ENCODE results near the gene TMEM14A. TPM values are rescaled to one million over a fixed set of nuclear protein-coding genes. Genes with fewer than 3 reads are reported as not detected.

Gene TMEM14A
- total RNA-seq, 2 experiments from 2014 or later: 3.4 TPM

GRCh38 chr6:52664186-52664990 lies 6.5 kb upstream of the TMEM14A start:
- Mint-ChIP-seq H3K9me3 (no peaks in the 10 kb centered on the region), H3K27ac (no peak overlapping the region), H3K4me1 (ENCODE audit: low read depth) (no peaks in the 10 kb centered on the region), H3K27me3 (no peaks in the 10 kb centered on the region), H3K36me3 (ENCODE audit: low read depth) (no peaks in the 10 kb centered on the region), H3K4me3 (no peak overlapping the region)
- ChIA-PET CTCF (interaction anchor here (0.9 to 1.8 kb wide), 2 partner anchors 12 to 248 kb away, joined by 3 to 5 read pairs; no protein-coding TSS in a partner anchor), POLR2A (interaction anchor here (1.0 to 1.1 kb wide), 2 partner anchors 379 to 402 kb away, joined by 3 read pairs; partner anchors contain the start of gene MCM3)
- Histone ChIP-seq H3K4me1 (ENCODE audit: insufficient read depth, low read length) (peaks cover 11% of the 10 kb centered on the region), H3K36me3 (ENCODE audit: insufficient read depth, low read length) (no peaks in the 10 kb centered on the region), H3K27me3 (ENCODE audit: control insufficient read depth in 1 of 2, insufficient read depth in 2 of 2, low read length in 2 of 2) (peaks cover 4 to 6% of the 10 kb centered on the region in 2 experiments), H3K27ac (ENCODE audit: low read depth in 1 of 2, low read length in 2 of 2) (no peak overlapping the region), H3K4me3 (ENCODE audit: low read length) (peak overlapping the region; percentile 60), H3K9me3 (ENCODE audit: control insufficient read depth in 1 of 2, insufficient read depth in 1 of 2, low read length in 2 of 2) (no peaks in the 10 kb centered on the region)
- intact Hi-C loops (cut with DNase I, micrococcal nuclease): loop anchor here (5.0 to 10.0 kb wide), 6 partner anchors 87 to 1130 kb away; partner anchors contain the start of genes GCLC (in 1 of the 2), LRRC1 (in 1 of the 2), PAQR8 (in 1 of the 2) and TRAM2 (in 1 of the 2)
- DNase-seq (peak; percentile 11 to 70 (median 29)), ATAC-seq (ENCODE audit: poor library complexity) (peak; percentile 71)
- TF ChIP-seq, protein P1, sequence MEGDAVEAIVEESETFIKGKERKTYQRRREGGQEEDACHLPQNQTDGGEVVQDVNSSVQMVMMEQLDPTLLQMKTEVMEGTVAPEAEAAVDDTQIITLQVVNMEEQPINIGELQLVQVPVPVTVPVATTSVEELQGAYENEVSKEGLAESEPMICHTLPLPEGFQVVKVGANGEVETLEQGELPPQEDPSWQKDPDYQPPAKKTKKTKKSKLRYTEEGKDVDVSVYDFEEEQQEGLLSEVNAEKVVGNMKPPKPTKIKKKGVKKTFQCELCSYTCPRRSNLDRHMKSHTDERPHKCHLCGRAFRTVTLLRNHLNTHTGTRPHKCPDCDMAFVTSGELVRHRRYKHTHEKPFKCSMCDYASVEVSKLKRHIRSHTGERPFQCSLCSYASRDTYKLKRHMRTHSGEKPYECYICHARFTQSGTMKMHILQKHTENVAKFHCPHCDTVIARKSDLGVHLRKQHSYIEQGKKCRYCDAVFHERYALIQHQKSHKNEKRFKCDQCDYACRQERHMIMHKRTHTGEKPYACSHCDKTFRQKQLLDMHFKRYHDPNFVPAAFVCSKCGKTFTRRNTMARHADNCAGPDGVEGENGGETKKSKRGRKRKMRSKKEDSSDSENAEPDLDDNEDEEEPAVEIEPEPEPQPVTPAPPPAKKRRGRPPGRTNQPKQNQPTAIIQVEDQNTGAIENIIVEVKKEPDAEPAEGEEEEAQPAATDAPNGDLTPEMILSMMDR (IDR thresholded peaks at IDR 0.05): no peak

DNA sequence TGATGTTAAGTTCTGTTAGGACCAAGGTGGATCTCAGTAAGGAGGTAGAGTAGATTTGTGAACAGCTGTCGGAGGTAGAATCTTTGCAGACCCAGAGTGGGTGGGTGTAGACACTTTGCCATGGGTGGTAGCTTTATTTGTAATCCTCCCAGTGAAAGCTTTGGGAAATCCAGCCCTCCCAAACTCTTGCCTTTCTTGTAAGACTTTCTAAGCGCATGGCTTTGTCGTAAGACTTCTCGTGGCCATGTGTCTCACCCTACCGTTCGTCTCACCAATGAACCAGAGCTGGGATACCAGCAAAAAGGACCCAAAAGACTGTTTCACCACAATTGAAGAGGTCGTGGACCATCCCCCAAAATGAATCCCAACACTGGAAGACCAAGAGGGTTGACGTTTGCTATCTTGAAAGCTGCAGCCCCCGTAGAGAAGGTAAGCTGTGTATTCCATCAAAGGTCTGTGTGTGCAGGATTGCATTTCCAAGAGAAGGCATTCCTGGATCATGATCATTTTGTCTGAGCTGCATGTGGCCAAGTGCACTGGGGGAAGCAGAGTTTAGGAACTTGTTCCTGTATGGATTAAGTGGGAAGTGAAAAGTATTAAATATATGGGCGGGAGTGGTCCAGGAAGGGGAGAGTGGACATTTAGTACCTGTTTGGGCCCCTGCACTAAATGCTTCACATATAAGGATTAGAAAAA lies 5.8 kb upstream of the TMEM14A start:
- Histone ChIP-seq H3K4me1 (ENCODE audit: insufficient read depth, low read length) (peaks cover 12% of the 10 kb centered on the region), H3K9me3 (ENCODE audit: control insufficient read depth in 1 of 2, insufficient read depth in 1 of 2, low read length in 2 of 2) (no peaks in the 10 kb centered on the region), H3K4me3 (ENCODE audit: low read length) (peak overlapping the region; percentile 60), H3K27me3 (ENCODE audit: control insufficient read depth in 1 of 2, insufficient read depth in 2 of 2, low read length in 2 of 2) (peaks cover 4 to 6% of the 10 kb centered on the region in 2 experiments), H3K27ac (ENCODE audit: low read depth in 1 of 2, low read length in 2 of 2) (no peak overlapping the region), H3K36me3 (ENCODE audit: insufficient read depth, low read length) (no peaks in the 10 kb centered on the region)
- Mint-ChIP-seq H3K4me3 (no peak overlapping the region), H3K36me3 (ENCODE audit: low read depth) (no peaks in the 10 kb centered on the region), H3K27me3 (no peaks in the 10 kb centered on the region), H3K4me1 (ENCODE audit: low read depth) (peaks cover 5% of the 10 kb centered on the region), H3K27ac (no peak overlapping the region), H3K9me3 (no peaks in the 10 kb centered on the region)
- intact Hi-C loops (cut with DNase I, micrococcal nuclease): loop anchor here (5.0 to 10.0 kb wide), 7 partner anchors 88 to 1130 kb away; partner anchors contain the start of genes GCLC (in 1 of the 2), LRRC1 (in 1 of the 2), PAQR8 (in 1 of the 2) and TRAM2 (in 1 of the 2)
- ATAC-seq (ENCODE audit: poor library complexity) (no peak), DNase-seq (no peak)
- POLR2A ChIA-PET: interaction anchor here (1.0 to 1.1 kb wide), 2 partner anchors 380 to 401 kb away, joined by 3 read pairs; partner anchors contain the start of gene MCM3
- CTCF ChIA-PET: interaction anchor here (0.9 to 1.8 kb wide), 2 partner anchors 13 to 249 kb away, joined by 3 to 5 read pairs; no protein-coding TSS in a partner anchor
- TF ChIP-seq, protein P1 (IDR thresholded peaks at IDR 0.05): no peak

DNA sequence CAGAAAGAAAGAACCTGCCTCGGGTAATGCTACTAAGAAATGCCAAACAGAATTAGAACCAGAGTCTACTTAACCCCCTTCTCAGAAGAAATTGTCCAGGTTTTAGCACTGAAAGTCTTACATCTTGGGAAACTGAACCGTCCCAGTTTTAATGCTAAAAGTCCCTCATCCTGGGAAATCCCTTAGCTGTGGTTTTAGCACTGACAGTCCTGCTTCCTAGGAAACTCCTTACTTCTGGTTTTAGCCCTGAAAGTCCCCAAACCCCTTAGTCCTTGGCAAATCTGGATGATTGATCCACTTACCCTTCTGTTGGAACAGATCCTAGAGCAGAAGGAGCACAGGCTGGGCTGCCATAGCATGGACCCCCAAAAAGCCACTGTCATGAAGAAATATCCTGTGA lies 4.8 kb upstream of the TMEM14A start:
- H3K27me3 ChIP-seq (ENCODE audit: control insufficient read depth in 1 of 2, insufficient read depth in 2 of 2, low read length in 2 of 2): peaks cover 4 to 6% of the 10 kb centered on the region in 2 experiments
- CTCF ChIA-PET: no interaction called here
- Mint-ChIP-seq H3K36me3 (ENCODE audit: low read depth) (no peaks in the 10 kb centered on the region), H3K27ac (no peak overlapping the region), H3K4me3 (no peak overlapping the region), H3K9me3 (no peaks in the 10 kb centered on the region), H3K27me3 (no peaks in the 10 kb centered on the region), H3K4me1 (ENCODE audit: low read depth) (peaks cover 12% of the 10 kb centered on the region)
- peaks cover 21% of the 10 kb centered on the region for H3K4me1 ChIP-seq (ENCODE audit: insufficient read depth, low read length)
- no peaks in the 10 kb centered on the region for H3K9me3 ChIP-seq (ENCODE audit: control insufficient read depth in 1 of 2, insufficient read depth in 1 of 2, low read length in 2 of 2)
- POLR2A ChIA-PET: no interaction called here
- TF ChIP-seq, protein P1 (IDR thresholded peaks at IDR 0.05): no peak
- H3K36me3 ChIP-seq (ENCODE audit: insufficient read depth, low read length): no peaks in the 10 kb centered on the region
- intact Hi-C loops (cut with DNase I, micrococcal nuclease): loop anchor here in 1 of 2 experiments (2.0 to 10.0 kb wide), 4 partner anchors 326 to 1129 kb away; partner anchors contain the start of genes GCLC and LRRC1
- DNase-seq: no peak
- H3K4me3 ChIP-seq (ENCODE audit: low read length): no peak overlapping the region
- no peak overlapping the region for H3K27ac ChIP-seq (ENCODE audit: low read depth in 1 of 2, low read length in 2 of 2)
- no peak for ATAC-seq (ENCODE audit: poor library complexity)
